GM21528 (cell line): ENCODE data around the gene SEZ6L.

Source experiments
- ATAC-seq: cut with Tn5 transposase; IDR thresholded peaks from one replicate; pipeline ENCODE4 v1.9.1; 2021; ENCODE audit warnings: mild to moderate bottlenecking, moderate library complexity; ENCODE audit not compliant: unreplicated experiment, low FRiP score

Gene SEZ6L

DNA sequence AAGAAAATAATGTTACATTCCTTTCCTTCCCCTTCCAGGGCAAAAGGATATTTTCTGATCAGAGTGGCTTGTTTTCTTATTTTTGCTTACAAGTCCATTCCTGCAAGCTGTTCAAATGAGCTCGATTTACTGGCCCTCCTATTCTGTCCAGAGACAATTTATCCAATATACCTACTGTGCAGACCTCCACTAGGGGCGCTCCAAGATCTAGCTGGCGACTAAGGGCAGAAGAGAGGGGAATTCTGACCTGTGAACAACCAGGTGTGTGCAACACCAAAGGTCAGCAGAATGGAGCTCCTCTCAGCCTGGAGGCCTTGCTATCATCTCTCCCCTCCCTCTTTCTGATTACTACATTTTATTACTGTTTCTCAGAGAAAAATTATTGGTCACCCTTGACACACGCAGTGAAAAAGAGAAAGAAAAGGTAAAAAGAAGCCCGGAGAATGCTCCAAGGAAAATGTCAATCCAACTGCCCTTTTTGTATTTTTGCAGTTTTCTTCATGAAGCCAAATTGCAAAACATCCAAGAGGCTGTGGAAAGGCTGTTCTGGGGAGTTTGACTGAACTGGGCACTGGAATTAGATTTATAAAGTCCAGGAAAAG is 3.2 kb downstream of the SEZ6L start:
- ATAC-seq = no peak

DNA sequence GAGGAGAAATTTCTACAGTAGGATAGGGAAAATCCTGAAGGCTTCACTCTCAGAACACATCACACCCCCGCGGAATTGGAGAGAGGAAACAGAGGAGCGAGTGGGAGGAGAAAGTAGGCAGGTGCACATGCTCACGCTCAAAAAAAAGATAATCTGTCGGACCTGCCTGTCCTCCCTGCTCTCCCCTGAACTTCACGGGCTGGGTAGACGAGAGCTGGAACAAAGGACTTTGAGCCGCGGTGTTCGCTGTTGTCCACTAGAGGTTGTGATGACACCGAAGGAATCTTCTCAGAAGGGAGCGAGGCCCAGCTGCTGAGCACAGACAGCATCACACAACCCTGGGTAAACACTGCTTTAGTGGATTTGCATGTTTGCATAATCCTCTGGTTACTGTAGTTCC is 5.0 kb downstream of the SEZ6L start:
- ATAC-seq = no peak

DNA sequence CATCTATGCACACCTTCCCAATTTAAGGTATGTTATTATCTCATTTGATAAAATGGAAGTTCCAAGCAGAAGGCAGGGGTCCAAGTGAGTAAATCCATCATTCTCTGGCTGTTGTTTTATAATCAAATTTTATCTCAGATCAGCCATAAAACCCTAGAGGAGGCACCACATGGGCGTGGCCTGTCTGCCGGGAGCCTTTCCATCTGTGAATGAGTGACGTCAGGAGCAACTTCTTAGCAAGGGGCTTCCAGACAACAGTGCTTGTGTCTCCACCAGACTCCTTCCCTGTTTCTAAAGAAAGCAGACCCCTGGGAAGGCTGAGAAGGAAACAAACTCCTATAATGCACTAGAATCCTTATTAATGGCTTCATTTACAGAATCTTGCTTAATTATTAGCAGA is 13.5 kb downstream of the SEZ6L start:
- ATAC-seq = no peak

DNA sequence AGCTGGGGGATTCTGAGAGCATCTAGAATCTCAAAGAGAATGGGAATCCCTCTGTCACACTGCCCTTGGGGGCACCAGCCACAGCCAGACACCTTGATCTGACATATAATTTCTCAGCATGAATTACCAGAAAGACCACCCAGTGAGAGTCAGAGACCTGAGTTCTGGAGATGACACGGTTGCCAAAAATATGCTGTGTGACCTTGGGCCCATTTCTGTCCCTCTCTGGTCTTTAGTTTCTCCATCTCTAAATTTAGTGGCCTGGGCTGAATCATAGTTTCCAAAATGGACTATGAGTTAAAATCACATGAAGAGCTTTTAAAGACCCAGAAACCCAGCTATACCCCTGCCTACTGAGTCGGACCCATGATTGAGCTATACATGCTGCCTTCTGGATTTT is 15.9 kb downstream of the SEZ6L start:
- ATAC-seq = no peak

DNA sequence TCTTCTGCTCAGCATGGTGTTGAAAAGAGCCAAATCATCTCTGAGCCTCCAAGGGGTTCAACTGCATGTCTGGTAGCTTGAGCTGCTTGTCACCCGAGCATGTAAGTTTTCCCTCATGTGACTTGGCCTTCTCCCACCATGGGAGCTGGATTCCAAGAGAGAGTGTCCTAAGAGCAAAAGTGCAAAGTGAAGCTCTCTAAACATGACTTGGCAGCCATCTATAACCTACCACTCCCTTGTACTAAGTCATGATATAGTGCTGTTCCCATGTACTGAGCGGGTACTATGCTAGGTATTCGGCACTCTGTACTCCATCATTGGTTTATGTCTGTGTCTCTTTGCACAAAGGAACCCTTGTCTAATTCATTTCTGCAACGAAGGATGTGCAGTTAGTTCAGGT is 19.1 kb downstream of the SEZ6L start:
- ATAC-seq = no peak

DNA sequence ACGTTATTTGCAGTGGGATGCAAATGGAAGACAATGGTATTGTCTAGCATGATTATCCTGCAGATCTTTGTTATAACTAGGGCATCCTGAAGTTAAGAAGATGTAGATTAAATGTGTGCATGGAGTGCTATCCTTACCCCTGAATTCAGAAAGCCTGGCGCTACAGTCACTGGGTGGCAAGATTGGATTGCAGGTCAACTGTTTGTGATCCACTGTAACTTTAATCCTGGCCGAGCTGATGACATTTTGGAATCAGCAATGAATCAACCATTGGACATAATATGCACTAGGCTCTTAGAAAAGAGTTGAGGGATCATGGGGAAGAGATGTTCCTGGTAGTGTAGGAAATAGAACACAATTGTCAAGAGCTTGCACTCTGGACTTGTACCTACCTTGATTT is 25.1 kb downstream of the SEZ6L start:
- no peak for ATAC-seq

DNA sequence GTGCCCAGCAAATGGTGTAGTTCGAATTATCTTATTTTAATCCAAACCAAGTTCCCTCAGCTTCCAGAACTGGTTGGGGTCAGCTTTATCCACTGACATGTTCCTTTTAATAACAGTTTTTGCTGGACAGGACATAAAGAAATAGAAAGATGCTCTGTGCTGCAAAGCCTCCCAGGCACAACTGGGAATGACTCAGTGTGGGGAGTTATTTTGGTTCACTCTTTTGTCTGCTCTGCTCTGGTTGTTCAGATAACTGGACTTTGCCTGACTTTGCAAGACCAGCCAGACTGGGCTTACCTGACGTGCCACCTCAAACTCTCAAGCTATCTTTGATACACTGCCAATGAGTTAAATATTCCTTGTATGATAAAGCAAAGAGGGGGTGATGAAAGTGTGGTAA is 25.6 kb downstream of the SEZ6L start:
- ATAC-seq = no peak

DNA sequence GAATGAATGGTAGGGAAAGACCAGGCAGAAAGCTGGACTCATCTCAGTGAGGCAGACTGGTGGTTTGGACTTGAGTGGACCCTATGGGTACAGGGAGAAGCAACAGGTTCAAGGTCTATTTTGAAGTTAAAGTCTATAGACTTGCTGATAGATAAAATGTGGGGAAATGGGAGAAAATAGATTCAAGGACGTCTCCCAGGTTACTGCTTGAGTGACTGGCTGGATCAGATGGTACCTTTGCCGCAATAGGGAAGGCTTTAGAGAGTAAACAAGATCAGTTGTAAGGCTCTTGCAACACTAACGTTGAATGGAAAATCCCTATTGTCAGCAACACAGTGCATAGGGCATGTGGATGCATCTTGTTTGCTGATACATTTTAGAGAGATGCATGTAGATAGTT is 27.4 kb downstream of the SEZ6L start:
- no peak for ATAC-seq

DNA sequence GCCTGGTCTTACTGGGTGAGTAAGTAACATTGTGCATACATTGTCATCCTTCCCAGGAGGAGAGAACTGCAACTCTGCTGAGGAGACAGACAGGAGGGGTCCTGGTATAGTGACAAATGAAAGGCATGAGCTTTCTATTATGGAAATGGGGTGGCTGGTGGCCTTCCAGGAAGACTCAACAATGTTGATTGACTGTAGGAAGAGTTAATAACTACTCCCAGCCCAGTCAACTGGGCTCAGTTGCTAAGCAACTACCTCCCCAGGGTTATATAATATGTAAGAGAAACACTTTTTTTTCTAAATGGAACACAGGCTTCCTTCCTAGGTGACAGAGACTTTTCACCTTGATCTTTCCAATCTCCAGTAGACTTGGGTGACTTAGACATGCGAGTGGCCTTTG is 28.2 kb downstream of the SEZ6L start:
- ATAC-seq = no peak

DNA sequence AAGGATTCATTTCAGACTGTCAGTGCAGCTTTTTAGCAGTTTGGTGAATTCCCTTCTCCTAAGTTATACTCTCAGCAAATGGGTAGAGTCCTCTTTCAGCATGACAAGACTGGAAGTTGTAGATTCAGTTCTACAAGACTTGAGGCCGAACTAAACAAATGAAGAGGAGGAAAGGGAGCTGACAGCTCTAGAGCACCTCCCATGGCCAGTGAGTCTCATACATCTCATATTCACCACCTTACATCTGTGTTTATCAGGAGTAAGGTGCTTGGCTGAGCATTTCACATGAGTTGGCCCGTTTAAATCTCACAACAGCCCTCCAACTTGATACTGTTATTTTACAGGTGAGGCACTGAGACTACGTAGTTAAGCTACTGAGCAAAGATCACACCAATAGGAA is 30.4 kb downstream of the SEZ6L start:
- no peak for ATAC-seq

DNA sequence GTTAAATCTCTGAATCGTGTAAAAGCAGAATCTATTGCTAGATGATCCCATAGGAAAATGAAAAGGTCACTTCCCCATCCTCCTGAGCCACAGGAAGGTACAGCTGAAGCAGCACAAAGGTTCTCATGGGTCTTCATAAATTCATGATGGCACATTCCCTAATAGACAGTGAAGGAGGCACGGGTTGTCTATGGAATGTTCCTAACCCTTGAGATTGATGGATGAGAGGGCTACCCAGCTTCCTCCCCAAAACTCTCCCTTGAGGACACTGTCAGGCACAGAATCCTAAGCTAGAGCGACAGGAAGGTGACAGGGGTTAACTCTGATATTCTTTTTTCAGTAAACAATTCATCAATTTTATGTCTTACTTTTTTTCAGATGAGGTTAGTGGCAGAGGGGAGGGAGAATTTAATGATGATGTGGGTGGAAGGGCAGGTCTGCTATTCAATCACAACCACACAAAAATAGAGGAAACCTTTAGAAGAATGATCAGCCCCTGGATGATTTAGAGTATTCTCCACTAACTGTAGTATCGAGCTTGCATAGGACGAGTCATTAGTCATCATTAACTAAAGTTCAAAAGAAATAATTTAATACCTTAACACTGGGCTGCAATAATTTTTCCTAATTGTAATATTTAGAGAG is 33.1 kb downstream of the SEZ6L start:
- no peak for ATAC-seq

DNA sequence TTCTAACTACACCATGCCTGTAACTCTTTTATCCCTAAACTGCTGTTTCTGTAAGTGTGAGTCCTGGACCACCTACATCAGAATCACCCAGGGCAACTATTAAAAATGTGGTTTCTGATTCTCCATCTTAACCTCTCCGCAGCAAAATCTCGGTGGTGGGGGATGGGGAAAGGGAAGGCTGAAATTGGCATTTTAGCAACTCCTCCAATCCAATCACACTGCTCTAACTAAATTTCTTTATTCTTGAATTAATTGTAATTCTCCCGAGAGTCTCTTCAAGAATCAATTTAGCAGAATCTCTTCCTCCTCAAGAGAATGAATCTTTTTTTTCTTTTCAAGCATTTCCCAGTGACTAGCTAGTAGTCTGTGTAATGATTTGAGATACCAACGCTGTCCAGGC is 36.2 kb downstream of the SEZ6L start:
- ATAC-seq = no peak

DNA sequence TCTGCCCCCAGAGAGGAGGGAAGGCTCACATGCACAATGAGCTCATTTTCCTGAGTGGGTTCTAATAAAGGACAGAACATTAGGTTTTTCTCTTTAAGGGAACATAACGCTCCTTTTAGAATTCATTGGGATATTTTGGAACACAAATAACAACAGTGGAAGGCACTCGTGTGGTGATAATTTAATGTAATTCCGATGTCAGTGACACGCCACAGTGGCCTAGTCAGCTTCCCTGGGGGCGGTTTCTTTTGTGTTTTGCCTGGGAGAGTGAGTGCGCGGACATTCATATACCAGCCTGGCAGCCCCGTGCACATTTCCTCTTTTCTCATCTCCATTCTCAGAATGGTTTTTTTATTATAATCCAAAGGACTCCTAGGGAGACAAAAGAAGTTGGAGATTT is 41.1 kb downstream of the SEZ6L start:
- no peak for ATAC-seq

DNA sequence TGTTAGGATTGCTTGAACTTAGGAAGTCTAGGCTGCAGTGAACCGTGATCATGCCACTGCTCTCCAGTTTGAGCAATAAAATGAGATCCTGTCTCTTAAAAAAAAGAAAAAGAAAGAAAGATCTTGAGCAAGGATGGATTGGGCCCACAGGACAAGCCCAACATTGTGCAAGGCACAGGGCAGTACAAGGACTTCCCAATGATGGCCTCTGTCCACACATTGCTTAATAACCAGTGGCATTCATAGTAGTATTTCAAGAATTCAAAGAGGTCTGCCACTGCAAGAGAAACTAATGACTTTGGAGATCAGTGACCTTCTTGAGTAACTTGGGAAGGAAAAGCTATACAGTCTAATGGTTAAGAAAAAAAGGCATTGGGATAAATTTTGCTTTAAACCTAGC is 44.6 kb downstream of the SEZ6L start:
- ATAC-seq = no peak

DNA sequence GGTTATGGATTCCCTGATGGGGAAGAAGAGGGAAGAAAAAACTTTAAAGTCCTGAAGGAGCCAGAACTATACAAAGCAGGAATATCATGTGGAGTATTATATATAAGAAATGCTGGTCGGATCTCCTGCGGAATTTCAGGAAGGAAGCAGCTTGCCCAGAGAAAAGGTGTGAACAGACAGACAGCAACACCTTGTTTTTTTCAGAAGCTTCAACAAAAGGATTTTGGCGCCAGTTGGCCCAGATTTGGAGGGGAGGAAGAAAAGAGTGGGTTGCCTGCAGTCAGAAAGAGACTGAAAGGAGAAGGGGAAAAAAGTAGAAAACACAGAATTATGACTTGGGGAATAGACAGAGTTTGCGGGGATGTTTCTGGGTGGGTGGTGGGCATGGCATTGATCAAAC is 45.2 kb downstream of the SEZ6L start:
- ATAC-seq = no peak

DNA sequence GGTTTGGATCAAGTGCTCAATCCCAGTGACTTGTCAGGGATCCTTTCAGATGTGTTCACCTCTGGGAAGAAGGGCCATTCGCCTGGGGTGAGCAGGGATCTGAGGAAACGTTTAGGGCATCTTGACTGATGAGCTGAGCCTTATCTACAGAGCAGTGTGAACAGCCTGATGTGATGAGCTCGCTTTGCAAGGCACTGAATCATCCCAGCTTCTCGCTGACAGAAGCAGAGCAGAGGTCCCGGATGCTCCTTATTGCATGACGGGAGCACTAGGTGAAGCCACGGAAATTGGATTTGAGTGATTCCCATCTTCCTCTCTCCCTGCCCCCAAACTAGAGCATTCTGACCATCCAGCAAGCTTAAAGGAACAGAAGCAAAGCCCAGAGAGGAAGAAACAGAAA is 46.5 kb downstream of the SEZ6L start:
- no peak for ATAC-seq

DNA sequence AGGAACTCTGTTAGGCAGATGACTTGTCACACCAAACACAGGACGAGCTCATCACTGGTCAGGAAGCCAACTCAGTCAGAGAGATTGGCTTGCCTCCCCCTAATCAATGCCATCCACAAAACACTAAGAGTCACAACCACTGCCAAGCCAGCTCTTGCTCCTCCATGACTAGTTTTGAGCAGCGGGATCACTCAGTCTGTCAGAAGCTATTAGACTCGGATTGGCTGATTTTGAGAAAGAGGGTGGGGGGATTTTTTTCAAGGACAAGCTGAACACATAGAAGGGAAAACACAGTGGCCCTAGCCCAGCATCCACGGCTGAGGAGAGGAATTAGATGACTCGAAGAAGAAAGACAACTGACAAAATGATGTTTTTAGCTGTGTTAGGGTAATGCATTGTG is 55.9 kb downstream of the SEZ6L start:
- no peak for ATAC-seq

DNA sequence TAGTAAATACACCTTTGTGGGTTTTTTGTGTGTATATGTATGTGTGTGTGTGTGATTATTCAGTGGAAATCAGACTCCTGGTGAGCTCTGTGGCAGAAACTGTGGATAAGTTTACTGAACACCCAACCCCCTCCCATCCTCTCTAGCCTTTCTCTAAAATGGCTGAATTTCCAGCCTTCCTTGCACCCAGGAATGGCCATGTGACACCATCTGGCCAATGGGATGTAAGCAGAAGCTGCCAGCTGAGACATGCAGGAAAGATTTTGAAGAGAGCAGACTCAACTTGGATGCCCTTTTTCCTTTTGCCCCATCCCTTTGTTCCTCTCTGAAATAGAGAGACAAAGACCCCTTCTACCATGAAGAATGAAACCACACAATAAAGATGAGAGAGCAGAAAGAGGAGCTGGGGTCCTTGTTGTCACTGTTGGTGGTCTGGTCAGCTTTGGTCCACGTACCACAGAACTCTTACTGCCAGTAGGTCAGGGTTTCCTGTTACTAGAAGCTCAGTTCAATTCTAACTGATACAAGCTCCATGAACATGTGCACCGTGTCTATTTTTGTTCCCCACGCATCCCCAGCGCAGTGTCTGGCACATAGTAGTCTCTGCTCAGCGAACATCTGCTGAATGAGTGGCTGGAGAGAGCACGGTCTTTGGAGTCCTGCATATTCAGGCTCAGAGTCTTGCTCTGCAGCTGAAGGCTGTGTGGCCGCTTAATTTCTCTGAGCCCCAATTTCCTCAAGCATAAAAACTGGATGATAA is 57.5 kb downstream of the SEZ6L start:
- no peak for ATAC-seq

DNA sequence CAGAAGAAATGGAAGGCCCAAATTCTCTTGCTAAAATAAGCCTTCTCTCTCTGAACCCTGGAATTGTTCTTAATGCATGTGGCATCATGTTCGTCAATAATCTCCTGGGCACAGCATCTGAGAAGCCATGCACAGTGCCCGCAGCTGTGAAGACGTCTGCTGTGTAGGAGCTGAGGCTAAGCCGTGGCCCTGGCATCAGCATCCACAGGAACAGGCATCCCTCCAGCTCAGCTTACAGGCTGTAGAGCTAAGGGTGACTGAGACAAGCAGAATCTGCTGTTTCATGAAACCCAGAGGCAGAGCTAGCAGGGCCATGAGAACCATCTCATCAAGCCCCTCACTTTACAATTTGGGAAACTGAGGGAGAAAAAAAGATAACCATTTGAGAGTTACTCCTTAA is 60.6 kb downstream of the SEZ6L start:
- ATAC-seq = no peak

DNA sequence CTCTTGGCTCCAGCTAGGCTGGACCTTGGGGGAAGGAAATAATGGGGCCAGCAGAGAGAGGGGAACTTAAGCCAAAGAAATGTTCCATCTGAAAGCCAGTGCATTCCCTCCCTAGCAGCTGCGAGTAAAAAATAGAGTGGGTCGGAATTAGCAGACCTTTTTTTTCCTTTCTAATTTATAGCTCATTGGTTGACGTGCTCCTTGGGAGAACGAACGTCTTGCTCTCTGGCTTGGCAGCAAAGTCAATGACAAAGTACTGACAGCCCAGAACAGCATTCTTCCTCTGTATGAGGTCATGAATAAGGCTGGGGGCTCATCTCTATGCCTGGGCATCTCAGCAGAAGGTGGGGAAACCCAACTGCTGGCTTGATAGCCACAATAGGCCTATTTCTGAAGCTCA is 65.0 kb downstream of the SEZ6L start:
- no peak for ATAC-seq

DNA sequence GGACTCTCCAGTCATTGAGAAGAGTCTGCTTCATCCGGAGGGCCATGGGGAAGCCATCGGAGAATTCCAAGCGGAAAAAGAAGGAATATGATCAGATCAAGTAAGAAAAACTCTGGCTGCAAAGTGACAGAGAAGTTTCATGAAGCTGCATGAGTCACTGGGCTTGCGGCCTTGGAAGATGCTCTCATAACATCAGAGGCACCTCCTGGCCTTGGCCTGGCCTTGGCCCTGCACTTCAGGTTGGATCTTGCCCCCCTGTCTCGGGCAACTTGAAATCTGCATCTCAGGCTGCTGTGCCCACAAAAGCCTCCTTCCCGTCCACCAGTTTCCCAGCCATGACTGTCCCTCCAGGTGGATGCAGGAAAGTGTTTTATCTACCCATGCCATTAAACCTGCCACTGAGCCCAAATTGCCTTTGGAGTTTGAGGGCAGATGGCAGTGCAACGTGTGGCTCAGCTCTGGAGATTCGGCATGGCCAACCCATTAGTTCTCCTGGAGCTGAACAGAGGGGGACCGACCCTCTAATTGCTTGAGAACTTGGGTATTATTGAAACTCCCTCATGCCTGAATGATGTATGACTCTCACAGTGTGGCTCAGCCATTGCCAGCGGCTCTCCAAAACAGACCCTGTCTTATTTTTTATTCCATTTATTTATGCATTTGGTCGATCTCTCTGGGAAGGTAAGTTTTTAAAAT is 66.7 kb downstream of the SEZ6L start:
- ATAC-seq = no peak

DNA sequence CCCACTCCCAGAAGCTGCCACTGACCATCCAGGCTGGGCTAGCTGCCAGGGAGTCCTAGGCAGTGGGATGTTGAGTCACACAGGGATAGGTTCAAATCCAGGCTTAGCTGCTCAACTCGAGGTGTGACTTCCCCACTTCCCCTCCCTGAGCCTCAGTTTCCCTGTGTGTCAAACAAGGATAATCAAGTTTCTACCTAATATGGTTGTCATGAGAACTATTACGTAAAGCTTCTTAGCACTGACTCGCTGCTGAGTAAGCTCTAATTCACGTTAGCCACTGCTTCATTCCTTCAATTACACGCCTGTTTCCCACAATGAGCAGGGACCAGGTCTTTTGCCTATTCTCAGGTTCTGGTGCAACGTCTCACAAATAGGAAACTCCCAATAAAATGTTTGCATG is 67.7 kb downstream of the SEZ6L start:
- ATAC-seq = no peak
